ENCODE measurements around the gene AK9. TPM values are rescaled to one million over a fixed set of nuclear protein-coding genes. Genes with fewer than 3 reads are reported as not detected.
"Not testable (repeated sequence)": the region's sequence is repeated elsewhere in the genome, so short reads cannot be mapped to it uniquely, and the experiment has no call there.

AK9 gene
- total RNA-seq (2014; rRNA removed; shearing (Covaris generic)) = 2.0 and 3.0 TPM in 2 replicates
- 2.4 and 2.6 TPM in 2 replicates for polyA plus RNA-seq (2015; cell fraction: cytosol; rRNA removed)
- polyA plus RNA-seq (2015; cell fraction: nucleus; rRNA removed) = 4.8 and 5.1 TPM in 2 replicates

GRCh38 chr6:109690737-109691621 lies at the start of gene AK9, which contains the start of gene FIG4:
Gene AK9, minus strand, starts transcription at chr6:109691202. Its CDS starts 15,457 bp downstream, at chr6:109675745.
Gene FIG4, plus strand, starts transcription at chr6:109691296. Its CDS starts 140 bp downstream, at chr6:109691436.
- peak; percentile 94 for DNase-seq (ENCODE audit: low read depth)

GRCh38 chr6:109740787-109741186 lies 49.8 kb upstream of the AK9 start:
- no peak for DNase-seq (ENCODE audit: low read depth)

- no peak for DNase-seq (ENCODE audit: low read depth)
Measured at GRCh38 chr6:109739686-109740085, 48.7 kb upstream of the AK9 start.

GRCh38 chr6:109738667-109739066 lies 47.7 kb upstream of the AK9 start:
- no peak for DNase-seq (ENCODE audit: low read depth)

- no peak for DNase-seq (ENCODE audit: low read depth)
Measured at GRCh38 chr6:109738255-109738654, 47.3 kb upstream of the AK9 start.

- no peak for DNase-seq (ENCODE audit: low read depth)
Measured at GRCh38 chr6:109736273-109737025, 45.4 kb upstream of the AK9 start.

- DNase-seq (ENCODE audit: low read depth) = not testable (repeated sequence)
Measured at GRCh38 chr6:109725250-109725649, 34.2 kb upstream of the AK9 start.

GRCh38 chr6:109722564-109723254 lies 31.7 kb upstream of the AK9 start:
- no peak for DNase-seq (ENCODE audit: low read depth)

- DNase-seq (ENCODE audit: low read depth) = no peak
Measured at GRCh38 chr6:109722011-109722410, 31.0 kb upstream of the AK9 start.

GRCh38 chr6:109720311-109720710 lies 29.3 kb upstream of the AK9 start:
- DNase-seq (ENCODE audit: low read depth) = no peak

- no peak for DNase-seq (ENCODE audit: low read depth)
Measured at GRCh38 chr6:109718991-109719390, 28.0 kb upstream of the AK9 start.

GRCh38 chr6:109717971-109718370 lies 27.0 kb upstream of the AK9 start:
- no peak for DNase-seq (ENCODE audit: low read depth)

- no peak for DNase-seq (ENCODE audit: low read depth)
Measured at GRCh38 chr6:109715616-109716015, 24.6 kb upstream of the AK9 start.

- DNase-seq (ENCODE audit: low read depth) = no peak
Measured at GRCh38 chr6:109714611-109715010, 23.6 kb upstream of the AK9 start.

GRCh38 chr6:109714166-109714565 lies 23.2 kb upstream of the AK9 start:
- no peak for DNase-seq (ENCODE audit: low read depth)

GRCh38 chr6:109713097-109713496 lies 22.1 kb upstream of the AK9 start:
- DNase-seq (ENCODE audit: low read depth) = peak; percentile 54

- DNase-seq (ENCODE audit: low read depth) = not testable (repeated sequence)
Measured at GRCh38 chr6:109708099-109708498, 17.1 kb upstream of the AK9 start.

GRCh38 chr6:109706513-109706912 lies 15.5 kb upstream of the AK9 start:
- no peak for DNase-seq (ENCODE audit: low read depth)

- peak; percentile 83 for DNase-seq (ENCODE audit: low read depth)
Measured at GRCh38 chr6:109705258-109705657, 14.3 kb upstream of the AK9 start.

- no peak for DNase-seq (ENCODE audit: low read depth)
Measured at GRCh38 chr6:109702791-109703190, 11.8 kb upstream of the AK9 start.

GRCh38 chr6:109701774-109702173 lies 10.8 kb upstream of the AK9 start:
- no peak for DNase-seq (ENCODE audit: low read depth)
